Upper lobe of right lung (tissue), 1 donor: ENCODE measurements around the gene SMIM36. TPM values are rescaled to one million over a fixed set of nuclear protein-coding genes. Genes with fewer than 3 reads are reported as not detected.

Source experiments
- ATAC-seq: fragments of 200-7000 bp; cut with Tn5 transposase; one replicate; pipeline ENCODE4 v1.9.1; 2020; ENCODE audit warnings: mild to moderate bottlenecking, moderate library complexity
- DNase-seq: peaks from one replicate; pipeline ENCODE4 v3.0.0-alpha.2; 2020
- H3K27ac ChIP-seq: fragments of 200-600 bp; one replicate; pipeline ENCODE4 v1.8.0; 2022
- H3K27me3 ChIP-seq: fragments of 200-600 bp; one replicate; pipeline ENCODE4 v1.8.0; 2022; ENCODE audit warnings: mild to moderate bottlenecking
- H3K36me3 ChIP-seq: fragments of 200-600 bp; one replicate; pipeline ENCODE4 v1.8.0; 2022
- H3K4me1 ChIP-seq: fragments of 200-600 bp; one replicate; pipeline ENCODE4 v1.8.0; 2022
- H3K4me3 ChIP-seq: fragments of 200-600 bp; one replicate; pipeline ENCODE4 v1.8.0; 2022; ENCODE audit warnings: mild to moderate bottlenecking
- H3K9me3 ChIP-seq: fragments of 200-600 bp; one replicate; pipeline ENCODE4 v1.8.0; 2022
- CTCF ChIP-seq: fragments of 200-600 bp; IDR thresholded peaks from one replicate; pipeline ENCODE4 v1.8.0; 2022; ENCODE audit warnings: antibody characterized with exemption
- intact Hi-C: fragments of 100-400 bp; cut with DNase I; formaldehyde crosslinking; loops from one replicate; pipeline ENCODE4 v1.11.0; 2022
- total RNA-seq: library from RNA; stranded (reverse); fragmentation: NEBNext Ultra II Directional; extraction: Animal tissue kit (Norgen Biotek cat#: 25700); gene quantifications from one replicate; pipeline ENCODE4 v1.2.1, GENCODE V29; 2021
- donor health status: DM: no; HTN: yes; CAD: no; lungs with severe emphysema.

Gene SMIM36
- total RNA-seq, 1 donor from 2014 or later: not detected

- peak within 1 kb of the TSS; percentile 95 for H3K4me3 ChIP-seq
- H3K27ac ChIP-seq: peak within 1 kb of the TSS; percentile 85
- intact Hi-C loops: no loop called here
- DNase-seq (no peak), ATAC-seq (peak; percentile 1)
- H3K4me1 ChIP-seq: peaks cover 16% of the 10 kb centered on the region
- H3K9me3 ChIP-seq: no peaks in the 10 kb centered on the region
- TF ChIP-seq CTCF: no peak
- H3K27me3 ChIP-seq: no peaks in the 10 kb centered on the region
- H3K36me3 ChIP-seq: no peaks in the 10 kb centered on the region
Measured at GRCh38 chr17:55421179-55421934, 89.9 kb downstream of the SMIM36 start, which contains the start of gene MMD. MMD (minus strand) TSS chr17:55421835; CDS start chr17:55421695, 140 bp downstream.

- no peaks in the 10 kb centered on the region for H3K9me3 ChIP-seq
- no peak for TF ChIP-seq CTCF
- peaks cover 16% of the 10 kb centered on the region for H3K4me1 ChIP-seq
- peak overlapping the region; percentile 85 for H3K27ac ChIP-seq
- DNase-seq (peak; percentile 76), ATAC-seq (peak; percentile 14)
- peak overlapping the region; percentile 95 for H3K4me3 ChIP-seq
- intact Hi-C loops: no loop called here
- H3K36me3 ChIP-seq: no peaks in the 10 kb centered on the region
- no peaks in the 10 kb centered on the region for H3K27me3 ChIP-seq
Measured at GRCh38 chr17:55420776-55421178, 90.5 kb downstream of the SMIM36 start.

GRCh38 chr17:55420067-55420775 is 91.0 kb downstream of the SMIM36 start:
- intact Hi-C loops: no loop called here
- no peak for DNase-seq
- no peak for TF ChIP-seq CTCF
- no peak for ATAC-seq
- Histone ChIP-seq H3K4me3 (peak overlapping the region; percentile 95), H3K4me1 (peaks cover 16% of the 10 kb centered on the region), H3K27me3 (no peaks in the 10 kb centered on the region), H3K27ac (peak overlapping the region; percentile 85), H3K9me3 (no peaks in the 10 kb centered on the region), H3K36me3 (no peaks in the 10 kb centered on the region)

GRCh38 chr17:55418369-55419268 is 92.6 kb downstream of the SMIM36 start:
- DNase-seq: no peak
- peaks cover 16% of the 10 kb centered on the region for H3K4me1 ChIP-seq
- intact Hi-C loops: no loop called here

More at GRCh38 chr17:55418369-55419268, 92.6 kb downstream of the SMIM36 start:
- ATAC-seq: no peak
- TF ChIP-seq CTCF: no peak
- Histone ChIP-seq H3K9me3 (no peaks in the 10 kb centered on the region), H3K36me3 (no peaks in the 10 kb centered on the region), H3K27ac (no peak overlapping the region), H3K27me3 (no peaks in the 10 kb centered on the region), H3K4me3 (no peak overlapping the region)
